Skeletal muscle cell (primary cell): ENCODE results near the gene TBC1D23.
"Not testable (repeated sequence)": the region's sequence is repeated elsewhere in the genome, so short reads cannot be mapped to it uniquely, and the experiment has no call there.

Source experiments
- DNase-seq: peaks from one replicate; pipeline ENCODE4 v3.0.0-alpha.2; 2010; ENCODE audit warnings: low read depth
- H3K4me3 ChIP-seq: 2 replicates; pipeline ENCODE4 v1.5.1; 2011; ENCODE audit warnings: low read depth, mild to moderate bottlenecking, control low read depth, low read length, moderate library complexity

Gene TBC1D23

GRCh38 chr3:100252001-100252400, 8.8 kb upstream of the TBC1D23 start:
- H3K4me3 ChIP-seq, result no peak overlapping the region
- no peak for DNase-seq

GRCh38 chr3:100254168-100254777, 6.5 kb upstream of the TBC1D23 start:
- H3K4me3 ChIP-seq, result no peak overlapping the region
- no peak for DNase-seq

GRCh38 chr3:100256731-100257151, 4.1 kb upstream of the TBC1D23 start:
- no peak for DNase-seq
- no peak overlapping the region for H3K4me3 ChIP-seq

DNA sequence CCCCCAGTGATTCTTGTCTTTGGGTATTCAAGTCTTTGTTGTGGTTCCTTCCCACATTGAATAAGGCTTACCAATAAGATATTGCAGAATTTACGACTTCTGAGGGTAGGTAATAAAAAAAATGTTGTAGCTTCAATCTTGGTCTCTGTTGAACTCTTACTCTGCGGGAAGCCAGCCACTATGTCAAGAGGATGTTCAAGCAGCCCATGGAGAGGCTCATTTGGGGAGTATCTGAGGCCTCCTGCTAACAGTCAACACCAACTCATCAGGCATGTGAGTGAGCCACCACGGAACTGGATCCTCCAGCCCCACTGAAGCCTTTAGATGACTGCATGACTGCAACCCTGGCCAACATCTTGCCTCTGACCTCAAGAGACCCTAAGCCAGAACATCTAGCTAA, 3.2 kb upstream of the TBC1D23 start:
- peak; percentile 72 for DNase-seq
- H3K4me3 ChIP-seq, result no peak overlapping the region

GRCh38 chr3:100260081-100260684, 609 bp upstream of the TBC1D23 start:
- peak overlapping the region; percentile 100 for H3K4me3 ChIP-seq
- DNase-seq, result no peak

- no peak for DNase-seq
- peak overlapping the region; percentile 100 for H3K4me3 ChIP-seq
Observed at GRCh38 chr3:100261485-100261903, 702 bp downstream of the TBC1D23 start.

DNA sequence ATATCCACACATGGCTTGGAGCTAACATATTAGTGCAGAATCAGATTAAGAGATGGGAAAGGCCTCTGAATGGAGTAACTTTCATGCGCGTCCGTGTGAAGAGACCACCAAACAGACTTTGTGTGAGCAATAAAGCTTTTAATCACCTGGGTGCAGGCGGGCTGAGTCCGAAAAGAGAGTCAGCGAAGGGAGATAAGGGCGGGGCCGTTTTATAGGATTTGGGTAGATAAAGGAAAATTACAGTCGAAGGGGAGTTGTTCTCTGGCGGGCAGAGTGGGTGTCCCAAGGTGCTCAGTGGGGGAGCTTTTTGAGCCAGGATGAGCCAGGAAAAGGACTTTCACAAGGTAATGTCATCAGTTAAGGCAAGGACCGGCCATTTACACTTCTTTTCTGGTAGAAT, 2.1 kb downstream of the TBC1D23 start:
- DNase-seq, H3K4me3 ChIP-seq: not testable (repeated sequence)

GRCh38 chr3:100263583-100263982, 2.8 kb downstream of the TBC1D23 start:
- no peak overlapping the region for H3K4me3 ChIP-seq

DNA sequence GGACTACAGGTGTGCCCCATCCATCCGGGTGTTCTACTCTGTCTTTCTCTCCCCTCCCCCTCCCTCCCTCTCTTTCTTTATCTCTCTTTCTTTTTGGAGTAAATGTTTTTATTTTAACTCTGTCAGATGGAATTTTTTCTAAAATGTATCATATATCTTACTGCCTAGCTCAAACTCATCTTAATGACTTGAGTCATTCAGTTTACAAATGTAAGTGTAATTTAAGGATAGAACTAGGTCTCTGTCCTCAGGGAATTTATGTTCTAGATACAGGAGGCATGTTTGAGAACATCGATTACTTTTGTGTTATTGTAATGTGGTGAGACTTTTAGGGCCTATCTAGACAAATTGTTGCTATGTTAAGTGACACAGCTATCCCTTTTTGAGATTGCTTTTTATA, 3.5 kb downstream of the TBC1D23 start:
- H3K4me3 ChIP-seq, result no peak overlapping the region
- no peak for DNase-seq

More at GRCh38 chr3:100263583-100263982, 2.8 kb downstream of the TBC1D23 start:
- no peak for DNase-seq

DNA sequence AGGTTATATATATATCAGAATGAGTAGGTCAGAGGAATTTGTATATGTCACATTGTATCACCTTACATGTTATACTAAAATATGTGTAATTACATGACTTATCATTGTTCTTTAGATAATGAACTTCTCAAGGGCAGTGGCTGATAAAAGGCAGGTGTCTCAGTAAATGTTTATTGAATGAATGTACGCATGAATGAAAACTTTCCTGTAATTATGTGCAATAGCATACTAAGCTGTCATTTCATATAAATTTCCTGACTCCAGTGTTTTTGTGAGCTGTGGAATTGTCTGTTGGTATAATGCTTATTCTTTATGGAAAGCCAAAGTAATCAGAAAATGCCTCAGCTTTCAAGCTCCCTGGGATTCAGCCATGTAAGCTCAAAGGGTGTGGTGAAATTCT, 4.2 kb downstream of the TBC1D23 start:
- no peak for DNase-seq

GRCh38 chr3:100266531-100266930, 5.7 kb downstream of the TBC1D23 start:
- no peak overlapping the region for H3K4me3 ChIP-seq
- DNase-seq, result no peak

More for the DNA sequence above, 4.2 kb downstream of the TBC1D23 start:
- H3K4me3 ChIP-seq, result no peak overlapping the region

- no peak overlapping the region for H3K4me3 ChIP-seq
- no peak for DNase-seq
Observed at GRCh38 chr3:100268156-100268555, 7.4 kb downstream of the TBC1D23 start.

- no peak for DNase-seq
- no peak overlapping the region for H3K4me3 ChIP-seq
Observed at GRCh38 chr3:100269001-100269400, 8.2 kb downstream of the TBC1D23 start.

DNA sequence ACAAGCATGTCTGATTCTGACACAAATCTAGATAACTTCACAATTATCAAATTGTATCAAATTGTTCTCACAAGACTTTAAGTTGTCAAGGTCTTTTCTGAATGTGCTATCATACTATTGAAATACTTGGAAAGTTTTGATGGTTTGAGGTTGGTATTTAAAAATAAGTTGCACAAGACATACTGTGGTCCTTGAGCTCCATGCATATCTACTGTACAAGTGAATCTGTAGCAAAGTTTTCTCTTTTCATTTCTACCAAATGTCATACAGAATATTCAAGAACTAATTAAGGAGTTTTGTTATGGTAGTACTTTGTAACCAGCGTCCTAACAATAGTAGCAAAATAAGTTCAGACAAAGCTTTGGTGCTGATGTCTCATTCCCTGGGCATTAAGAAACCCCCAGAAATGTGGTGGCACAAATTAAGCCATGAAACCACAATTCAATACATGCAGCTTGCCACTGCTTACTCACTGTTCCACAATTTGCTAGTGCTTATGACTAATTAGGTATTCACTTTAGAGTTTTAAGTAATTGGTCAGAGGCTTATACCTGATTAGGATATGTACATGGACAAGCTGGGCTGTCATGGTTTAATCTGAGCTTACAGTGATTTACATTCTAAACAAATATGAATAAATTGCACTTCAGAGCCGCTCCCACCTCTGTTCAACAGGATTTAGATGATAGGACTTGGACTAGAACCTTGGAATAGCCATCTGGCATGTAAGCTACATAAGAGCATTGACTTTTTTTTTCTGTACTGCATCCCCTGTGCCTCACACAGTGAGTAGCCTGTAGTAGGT, 8.8 kb downstream of the TBC1D23 start:
- peak; percentile 77 for DNase-seq
- H3K4me3 ChIP-seq, result no peak overlapping the region

- H3K4me3 ChIP-seq, result no peak overlapping the region
Observed at GRCh38 chr3:100270215-100270583, 9.4 kb downstream of the TBC1D23 start.

GRCh38 chr3:100271522-100271921, 10.7 kb downstream of the TBC1D23 start:
- no peak overlapping the region for H3K4me3 ChIP-seq
- no peak for DNase-seq

More at GRCh38 chr3:100270215-100270583, 9.4 kb downstream of the TBC1D23 start:
- no peak for DNase-seq

DNA sequence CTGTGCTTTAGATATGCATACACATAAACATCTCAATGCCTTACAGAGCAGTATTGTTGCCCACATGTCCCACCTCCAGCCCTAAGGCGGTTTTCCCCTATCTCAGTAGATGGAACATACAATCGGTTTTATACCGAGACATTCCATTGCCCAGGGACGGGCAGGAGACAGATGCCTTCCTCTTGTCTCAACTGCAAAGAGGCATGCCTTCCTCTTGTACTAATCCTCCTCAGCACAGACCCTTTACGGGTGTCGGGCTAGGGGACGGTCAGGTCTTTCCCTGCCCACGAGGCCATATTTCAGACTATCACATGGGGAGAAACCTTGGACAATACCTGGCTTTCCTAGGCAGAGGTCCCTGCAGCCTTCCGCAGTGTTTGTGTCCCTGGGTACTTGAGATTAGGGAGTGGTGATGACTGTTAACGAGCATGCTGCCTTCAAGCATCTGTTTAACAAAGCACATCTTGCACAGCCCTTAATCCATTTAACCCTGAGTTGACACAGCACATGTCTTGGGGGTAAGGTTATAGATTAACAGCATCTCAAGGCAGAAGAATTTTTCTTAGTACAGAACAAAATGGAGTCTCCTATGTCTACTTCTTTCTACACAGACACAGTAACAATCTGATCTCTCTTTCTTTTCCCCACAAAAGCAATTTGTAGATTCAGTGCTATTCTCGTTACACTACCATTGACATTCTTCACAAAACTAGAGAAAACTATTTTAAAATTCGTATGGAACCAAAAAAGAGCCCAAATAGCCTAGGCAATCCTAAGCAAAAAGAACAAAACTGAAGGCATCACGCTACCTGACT, 12.2 kb downstream of the TBC1D23 start:
- DNase-seq, H3K4me3 ChIP-seq: not testable (repeated sequence)

DNA sequence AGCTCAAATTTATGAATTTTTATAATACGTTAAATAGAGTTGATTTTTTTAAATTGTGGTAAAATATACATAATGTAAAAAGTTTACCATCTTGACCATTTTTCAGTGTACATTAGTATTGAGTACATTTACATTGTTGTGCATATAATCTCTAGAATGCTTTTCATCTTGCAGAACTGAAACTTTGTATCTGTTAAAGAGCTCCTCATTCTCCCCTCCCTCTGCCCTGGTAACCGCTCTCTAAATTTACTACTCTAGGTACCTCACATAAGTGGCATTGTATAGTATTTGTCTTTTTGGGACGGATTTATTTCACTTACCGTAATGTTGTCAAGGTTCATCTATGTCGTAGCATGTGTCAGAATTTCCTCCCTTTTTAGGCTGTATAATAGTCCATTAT, 13.6 kb downstream of the TBC1D23 start:
- no peak for DNase-seq
- H3K4me3 ChIP-seq, result no peak overlapping the region

DNA sequence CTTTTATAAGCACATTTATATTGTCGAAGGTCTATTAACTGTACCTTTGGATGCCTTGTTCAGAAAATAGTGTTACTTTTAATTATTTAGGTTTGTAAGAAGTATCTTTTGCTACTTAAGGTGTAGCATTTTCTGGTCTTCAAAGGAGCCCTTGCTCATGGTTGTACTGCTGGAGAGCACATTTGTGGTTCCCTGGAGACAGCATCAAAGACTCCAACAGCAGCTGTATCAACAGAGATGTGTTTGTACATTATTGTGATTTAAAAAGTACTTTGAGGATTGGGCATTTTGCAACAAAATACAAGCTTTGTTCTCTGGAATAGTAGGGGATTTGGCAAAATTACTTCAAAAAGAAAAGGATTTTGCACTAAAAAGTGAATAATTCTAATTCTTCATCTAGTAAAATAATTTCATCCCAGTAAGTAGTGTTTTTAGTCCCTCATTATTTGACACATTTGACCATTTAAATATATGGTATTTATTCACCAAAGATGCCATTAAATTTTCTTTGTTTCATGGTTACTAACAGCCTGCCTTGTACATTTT, 16.5 kb downstream of the TBC1D23 start:
- no peak overlapping the region for H3K4me3 ChIP-seq
- DNase-seq, result no peak
